ENCODE results near the gene MICU2. TPM values are rescaled to one million over a fixed set of nuclear protein-coding genes. Genes with fewer than 3 reads are reported as not detected.

The MICU2 gene
- total RNA-seq, 6 experiments from 2014 or later: 31.3 to 37.1 (median 33.9) TPM

DNA sequence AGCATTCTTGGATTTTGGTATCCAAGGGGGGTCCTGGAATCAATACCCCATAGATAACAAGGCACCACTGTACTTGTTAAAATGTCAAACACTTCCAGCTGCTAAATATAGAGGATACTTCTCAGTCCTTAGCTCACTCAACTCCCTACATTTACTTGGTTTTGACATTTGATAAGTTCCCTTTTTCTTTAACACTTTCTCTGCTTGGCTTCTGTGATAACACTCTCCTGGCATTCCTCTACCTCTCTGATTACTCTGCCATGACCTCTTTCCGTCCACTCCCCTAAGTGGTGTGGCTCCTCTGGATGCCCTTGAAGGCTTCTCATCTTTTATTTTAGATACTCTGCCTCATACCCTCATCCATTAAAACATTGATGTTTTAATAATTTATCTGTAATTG lies 65.2 kb downstream of the MICU2 start:
- H3K4me3 Mint-ChIP-seq: no peak overlapping the region
- DNase-seq: no peak
- H3K27ac Mint-ChIP-seq: no peak overlapping the region
- H3K36me3 Mint-ChIP-seq (ENCODE audit: low read depth): peaks cover 19% of the 10 kb centered on the region
- no peaks in the 10 kb centered on the region for H3K27me3 Mint-ChIP-seq (ENCODE audit: insufficient read depth)
- no peaks in the 10 kb centered on the region for H3K9me3 Mint-ChIP-seq
- TF ChIP-seq, protein P1, sequence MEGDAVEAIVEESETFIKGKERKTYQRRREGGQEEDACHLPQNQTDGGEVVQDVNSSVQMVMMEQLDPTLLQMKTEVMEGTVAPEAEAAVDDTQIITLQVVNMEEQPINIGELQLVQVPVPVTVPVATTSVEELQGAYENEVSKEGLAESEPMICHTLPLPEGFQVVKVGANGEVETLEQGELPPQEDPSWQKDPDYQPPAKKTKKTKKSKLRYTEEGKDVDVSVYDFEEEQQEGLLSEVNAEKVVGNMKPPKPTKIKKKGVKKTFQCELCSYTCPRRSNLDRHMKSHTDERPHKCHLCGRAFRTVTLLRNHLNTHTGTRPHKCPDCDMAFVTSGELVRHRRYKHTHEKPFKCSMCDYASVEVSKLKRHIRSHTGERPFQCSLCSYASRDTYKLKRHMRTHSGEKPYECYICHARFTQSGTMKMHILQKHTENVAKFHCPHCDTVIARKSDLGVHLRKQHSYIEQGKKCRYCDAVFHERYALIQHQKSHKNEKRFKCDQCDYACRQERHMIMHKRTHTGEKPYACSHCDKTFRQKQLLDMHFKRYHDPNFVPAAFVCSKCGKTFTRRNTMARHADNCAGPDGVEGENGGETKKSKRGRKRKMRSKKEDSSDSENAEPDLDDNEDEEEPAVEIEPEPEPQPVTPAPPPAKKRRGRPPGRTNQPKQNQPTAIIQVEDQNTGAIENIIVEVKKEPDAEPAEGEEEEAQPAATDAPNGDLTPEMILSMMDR (IDR thresholded peaks at IDR 0.05): no peak
- H3K4me1 Mint-ChIP-seq (ENCODE audit: low read depth): peaks cover 34% of the 10 kb centered on the region

DNA sequence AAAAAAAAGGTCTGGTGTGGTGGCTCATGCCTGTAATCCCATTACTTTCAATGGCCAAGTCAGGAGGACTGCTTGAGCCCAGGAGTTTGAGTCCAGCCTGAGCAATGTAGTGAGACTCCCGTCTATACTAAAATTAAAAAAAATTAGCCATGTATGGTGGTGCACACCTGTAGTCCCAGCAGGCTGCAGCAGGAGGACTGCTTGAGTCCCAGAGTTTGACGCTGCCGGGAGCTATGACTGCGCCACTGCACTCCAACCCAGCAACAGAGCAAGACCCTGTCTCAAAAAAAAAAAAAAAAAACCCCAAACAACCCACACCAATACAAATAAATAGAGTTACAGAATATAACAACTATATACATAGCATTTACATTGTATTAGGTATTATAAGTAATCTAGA lies 65.7 kb downstream of the MICU2 start:
- TF ChIP-seq, protein P1 (IDR thresholded peaks at IDR 0.05): no peak
- Mint-ChIP-seq H3K27ac (no peak overlapping the region), H3K4me3 (no peak overlapping the region), H3K4me1 (ENCODE audit: low read depth) (peaks cover 33% of the 10 kb centered on the region), H3K27me3 (ENCODE audit: insufficient read depth) (no peaks in the 10 kb centered on the region), H3K36me3 (ENCODE audit: low read depth) (peaks cover 19% of the 10 kb centered on the region), H3K9me3 (no peaks in the 10 kb centered on the region)
- DNase-seq: no peak

DNA sequence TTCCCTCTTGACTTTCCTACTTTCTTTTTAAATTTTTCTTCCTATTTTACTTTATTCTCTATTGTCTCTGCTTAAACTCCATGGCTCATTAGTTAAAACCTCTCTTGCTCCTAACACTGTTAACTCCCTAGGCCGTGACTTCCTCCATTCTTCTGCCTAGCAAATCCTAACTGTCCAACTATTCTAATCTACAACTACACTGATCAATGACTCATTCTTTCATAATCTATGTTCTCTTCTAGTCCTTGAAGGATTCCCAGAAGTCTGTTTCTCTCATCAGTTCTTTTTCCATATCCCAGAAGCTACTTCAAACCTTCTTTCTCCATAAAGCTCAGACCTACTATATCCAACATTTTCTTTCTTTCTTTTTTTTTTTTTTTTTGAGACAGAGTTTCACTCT lies 66.9 kb downstream of the MICU2 start:
- no peak for DNase-seq
- Mint-ChIP-seq H3K4me1 (ENCODE audit: low read depth) (peaks cover 21% of the 10 kb centered on the region), H3K4me3 (no peak overlapping the region), H3K9me3 (no peaks in the 10 kb centered on the region), H3K27ac (no peak overlapping the region), H3K27me3 (ENCODE audit: insufficient read depth) (no peaks in the 10 kb centered on the region), H3K36me3 (ENCODE audit: low read depth) (peaks cover 19% of the 10 kb centered on the region)
- TF ChIP-seq, protein P1 (IDR thresholded peaks at IDR 0.05): no peak

DNA sequence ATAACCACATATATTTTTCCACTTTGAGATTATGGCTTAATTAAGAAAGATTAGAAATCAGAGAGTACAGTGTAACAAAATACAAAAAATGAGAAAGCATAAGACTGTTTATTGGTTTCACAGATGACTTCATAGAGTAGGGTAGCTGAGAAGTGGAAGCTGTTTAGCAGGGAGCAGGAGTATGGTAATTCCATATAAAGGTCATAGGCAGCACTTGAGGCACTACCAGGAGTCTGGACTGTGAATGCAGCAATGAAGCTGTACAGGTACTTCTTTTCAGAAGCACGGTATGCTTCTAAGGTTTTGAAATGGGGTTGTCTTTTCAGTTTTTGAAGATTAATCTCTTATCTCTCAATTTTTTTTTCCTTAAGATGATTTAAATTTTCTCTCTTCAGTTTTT lies 69.2 kb downstream of the MICU2 start:
- peaks cover 26% of the 10 kb centered on the region for H3K36me3 Mint-ChIP-seq (ENCODE audit: low read depth)
- no peak for DNase-seq
- TF ChIP-seq, protein P1 (IDR thresholded peaks at IDR 0.05): no peak
- no peaks in the 10 kb centered on the region for H3K9me3 Mint-ChIP-seq
- no peak overlapping the region for H3K27ac Mint-ChIP-seq
- no peak overlapping the region for H3K4me3 Mint-ChIP-seq
- no peaks in the 10 kb centered on the region for H3K27me3 Mint-ChIP-seq (ENCODE audit: insufficient read depth)
- H3K4me1 Mint-ChIP-seq (ENCODE audit: low read depth): peaks cover 16% of the 10 kb centered on the region

DNA sequence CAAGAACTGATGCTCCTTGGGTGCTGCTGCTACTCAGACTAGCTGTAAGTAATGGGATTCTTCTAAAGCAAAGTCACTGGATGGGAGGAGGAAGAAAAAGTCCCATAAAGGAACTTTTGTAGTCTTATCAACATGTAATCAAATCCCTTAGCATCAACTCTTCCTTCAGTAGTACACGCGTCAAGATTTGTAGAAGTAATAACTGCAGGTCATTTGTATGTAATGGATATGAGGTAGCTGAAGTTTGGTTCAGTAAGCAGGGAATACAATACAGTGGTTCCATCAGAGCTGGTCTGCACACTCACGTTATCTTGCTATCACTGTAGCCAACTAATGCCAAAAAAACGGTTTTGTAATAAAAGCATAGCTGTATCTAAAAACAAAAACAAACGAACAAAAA lies 72.5 kb downstream of the MICU2 start:
- no peak overlapping the region for H3K27ac Mint-ChIP-seq
- no peaks in the 10 kb centered on the region for H3K9me3 Mint-ChIP-seq
- H3K36me3 Mint-ChIP-seq (ENCODE audit: low read depth): peaks cover 10% of the 10 kb centered on the region; the same call in 1 of the 2 replicates
- no peak for DNase-seq
- TF ChIP-seq, protein P1 (IDR thresholded peaks at IDR 0.05): no peak
- H3K27me3 Mint-ChIP-seq (ENCODE audit: insufficient read depth): no peaks in the 10 kb centered on the region
- H3K4me1 Mint-ChIP-seq (ENCODE audit: low read depth): peaks cover 6% of the 10 kb centered on the region
- H3K4me3 Mint-ChIP-seq: no peak overlapping the region

DNA sequence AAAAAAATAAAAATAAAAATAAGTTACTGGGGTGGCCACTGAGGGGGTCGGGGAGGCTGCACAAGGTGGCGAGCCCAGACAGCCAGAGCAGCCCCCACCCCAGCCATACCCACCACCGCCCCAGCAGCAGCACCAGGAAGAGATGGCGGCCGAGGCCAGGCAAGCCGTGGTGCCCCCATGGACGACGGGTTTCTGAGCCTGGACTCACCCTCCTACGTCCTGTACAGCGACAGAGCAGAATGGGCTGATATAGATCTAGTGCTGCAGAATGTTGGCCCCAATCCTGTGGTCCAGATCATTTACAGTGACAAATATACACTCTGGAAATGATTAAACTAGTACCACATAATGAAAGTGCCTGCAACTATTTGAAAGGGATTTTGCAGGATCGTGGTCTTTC lies 73.3 kb downstream of the MICU2 start:
- H3K4me3 Mint-ChIP-seq: no peak overlapping the region
- TF ChIP-seq, protein P1 (IDR thresholded peaks at IDR 0.05): no peak
- no peaks in the 10 kb centered on the region for H3K27me3 Mint-ChIP-seq (ENCODE audit: insufficient read depth)
- H3K4me1 Mint-ChIP-seq (ENCODE audit: low read depth): peaks cover 6% of the 10 kb centered on the region
- no peak overlapping the region for H3K27ac Mint-ChIP-seq
- no peak for DNase-seq
- peaks cover 13% of the 10 kb centered on the region; the same call in 1 of the 2 replicates for H3K36me3 Mint-ChIP-seq (ENCODE audit: low read depth)
- H3K9me3 Mint-ChIP-seq: no peaks in the 10 kb centered on the region

All from HFFc6 (cell line).